Measurements from ENCODE around the gene CRTC1.
"Not testable (repeated sequence)": the region's sequence is repeated elsewhere in the genome, so short reads cannot be mapped to it uniquely, and the experiment has no call there.

Gene CRTC1

GRCh38 chr19:18704054-18704453 lies 20.6 kb downstream of the CRTC1 start:
- DNase-seq, result no peak

- DNase-seq, result no peak
Observed at GRCh38 chr19:18704971-18705370, 21.5 kb downstream of the CRTC1 start.

- peak; percentile 76 for DNase-seq
Observed at GRCh38 chr19:18708452-18709231, 25.2 kb downstream of the CRTC1 start.

- no peak for DNase-seq
Observed at GRCh38 chr19:18709546-18709945, 26.1 kb downstream of the CRTC1 start.

GRCh38 chr19:18710186-18710585 lies 26.7 kb downstream of the CRTC1 start:
- no peak for DNase-seq

- DNase-seq, result no peak
Observed at GRCh38 chr19:18710996-18711751, 27.7 kb downstream of the CRTC1 start.

- DNase-seq, result no peak
Observed at GRCh38 chr19:18711893-18712292, 28.4 kb downstream of the CRTC1 start.

- no peak for DNase-seq
Observed at GRCh38 chr19:18712981-18713380, 29.5 kb downstream of the CRTC1 start.

- no peak for DNase-seq
Observed at GRCh38 chr19:18713550-18714117, 30.2 kb downstream of the CRTC1 start.

- no peak for DNase-seq
Observed at GRCh38 chr19:18715416-18715815, 31.9 kb downstream of the CRTC1 start.

GRCh38 chr19:18716857-18717256 lies 33.4 kb downstream of the CRTC1 start:
- DNase-seq, result no peak

GRCh38 chr19:18717601-18718000 lies 34.1 kb downstream of the CRTC1 start:
- no peak for DNase-seq

- DNase-seq, result no peak
Observed at GRCh38 chr19:18718015-18718526, 34.6 kb downstream of the CRTC1 start.

- no peak for DNase-seq
Observed at GRCh38 chr19:18718846-18719458, 35.5 kb downstream of the CRTC1 start.

GRCh38 chr19:18719541-18719940 lies 36.1 kb downstream of the CRTC1 start:
- no peak for DNase-seq

- no peak for DNase-seq
Observed at GRCh38 chr19:18723871-18724377, 40.4 kb downstream of the CRTC1 start.

- DNase-seq, result peak; percentile 79
Observed at GRCh38 chr19:18725841-18726770, 42.6 kb downstream of the CRTC1 start.

GRCh38 chr19:18726846-18727245 lies 43.4 kb downstream of the CRTC1 start:
- DNase-seq, result no peak

GRCh38 chr19:18727602-18728001 lies 44.1 kb downstream of the CRTC1 start:
- not testable (repeated sequence) for DNase-seq

- no peak for DNase-seq
Observed at GRCh38 chr19:18729933-18730530, 46.6 kb downstream of the CRTC1 start.

- DNase-seq, result no peak
Observed at GRCh38 chr19:18730885-18731513, 47.5 kb downstream of the CRTC1 start.

Data from NCI-H510A treated with DMSO at 0.1 percent for 48 hours (cell line).